ENCODE measurements around the gene UPP2. TPM values are rescaled to one million over a fixed set of nuclear protein-coding genes. Genes with fewer than 3 reads are reported as not detected.

UPP2 gene
- polyA plus RNA-seq, 1 donor from 2014 or later: 0.12 TPM

DNA sequence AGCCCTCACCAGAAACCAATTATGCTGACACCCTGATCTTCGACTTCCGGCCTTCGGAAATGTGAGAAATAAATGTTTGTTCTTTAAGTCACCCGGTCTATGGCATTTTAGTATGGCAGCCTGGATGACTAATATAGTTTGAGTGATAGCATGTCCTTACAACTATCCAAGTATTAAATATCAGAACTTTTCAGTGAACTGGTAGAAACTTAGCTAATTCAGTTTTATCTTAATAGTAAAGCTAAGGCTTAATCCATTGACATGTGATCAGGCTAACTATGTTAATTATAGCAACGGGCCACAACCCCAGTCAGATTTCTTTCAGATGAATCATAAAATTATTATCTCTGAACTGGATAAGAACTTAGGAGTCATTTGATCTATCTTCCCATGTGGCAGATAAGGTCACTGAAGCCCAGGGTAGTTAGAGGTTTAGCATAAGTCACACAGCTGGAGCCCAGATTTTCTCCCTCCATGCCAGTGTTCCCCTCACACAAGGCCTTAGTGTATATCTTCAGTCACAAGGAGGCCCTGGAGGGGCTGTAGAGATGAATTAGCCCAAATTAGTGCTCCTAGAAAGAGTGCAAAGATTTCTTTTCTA lies 40.7 kb upstream of the UPP2 start:
- Histone ChIP-seq H3K9ac (ENCODE audit: low read length) (no peak overlapping the region), H3K4me3 (ENCODE audit: low read length) (no peak overlapping the region), H3K4me2 (ENCODE audit: low read length) (no peak overlapping the region), H4K20me1 (ENCODE audit: insufficient read depth) (no peaks in the 10 kb centered on the region), H3K9me2 (ENCODE audit: insufficient read depth, low read length) (no peaks in the 10 kb centered on the region), H3K9me3 (ENCODE audit: low read length) (no peaks in the 10 kb centered on the region), H2AFZ (ENCODE audit: low read depth, low read length) (no peak overlapping the region), H3F3A (ENCODE audit: insufficient read depth, low read length, poor library complexity, severe bottlenecking) (no peaks in the 10 kb centered on the region), H3K27ac (ENCODE audit: low read length) (no peak overlapping the region), H3K36me3 (ENCODE audit: insufficient read depth, low read length) (no peaks in the 10 kb centered on the region), H3K27me3 (ENCODE audit: insufficient read depth, low read depth, low read length) (no peaks in the 10 kb centered on the region), H3K79me2 (replicated peaks; ENCODE audit: insufficient read depth, low read length) (no peaks in the 10 kb centered on the region)
- TF ChIP-seq MXI1 (conservative IDR thresholded peaks at IDR 0.05; ENCODE audit: poor library complexity, severe bottlenecking) (no peak), RAD21 (conservative IDR thresholded peaks at IDR 0.05) (no peak), POLR2AphosphoS5 (IDR thresholded peaks at IDR 0.05) (no peak), TAF1 (IDR thresholded peaks at IDR 0.05; ENCODE audit: low read depth) (no peak), SMC3 (conservative IDR thresholded peaks at IDR 0.05; ENCODE audit: poor library complexity) (no peak), EP300 (conservative IDR thresholded peaks at IDR 0.05; ENCODE audit: poor library complexity, severe bottlenecking) (no peak), EZH2 (IDR thresholded peaks at IDR 0.05; ENCODE audit: borderline replicate concordance, insufficient read depth, low read length, poor library complexity, severe bottlenecking) (no peak)
- TF ChIP-seq, protein P1, sequence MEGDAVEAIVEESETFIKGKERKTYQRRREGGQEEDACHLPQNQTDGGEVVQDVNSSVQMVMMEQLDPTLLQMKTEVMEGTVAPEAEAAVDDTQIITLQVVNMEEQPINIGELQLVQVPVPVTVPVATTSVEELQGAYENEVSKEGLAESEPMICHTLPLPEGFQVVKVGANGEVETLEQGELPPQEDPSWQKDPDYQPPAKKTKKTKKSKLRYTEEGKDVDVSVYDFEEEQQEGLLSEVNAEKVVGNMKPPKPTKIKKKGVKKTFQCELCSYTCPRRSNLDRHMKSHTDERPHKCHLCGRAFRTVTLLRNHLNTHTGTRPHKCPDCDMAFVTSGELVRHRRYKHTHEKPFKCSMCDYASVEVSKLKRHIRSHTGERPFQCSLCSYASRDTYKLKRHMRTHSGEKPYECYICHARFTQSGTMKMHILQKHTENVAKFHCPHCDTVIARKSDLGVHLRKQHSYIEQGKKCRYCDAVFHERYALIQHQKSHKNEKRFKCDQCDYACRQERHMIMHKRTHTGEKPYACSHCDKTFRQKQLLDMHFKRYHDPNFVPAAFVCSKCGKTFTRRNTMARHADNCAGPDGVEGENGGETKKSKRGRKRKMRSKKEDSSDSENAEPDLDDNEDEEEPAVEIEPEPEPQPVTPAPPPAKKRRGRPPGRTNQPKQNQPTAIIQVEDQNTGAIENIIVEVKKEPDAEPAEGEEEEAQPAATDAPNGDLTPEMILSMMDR (IDR thresholded peaks at IDR 0.05; ENCODE audit: poor library complexity, severe bottlenecking): no peak
- TF ChIP-seq, protein P2, sequence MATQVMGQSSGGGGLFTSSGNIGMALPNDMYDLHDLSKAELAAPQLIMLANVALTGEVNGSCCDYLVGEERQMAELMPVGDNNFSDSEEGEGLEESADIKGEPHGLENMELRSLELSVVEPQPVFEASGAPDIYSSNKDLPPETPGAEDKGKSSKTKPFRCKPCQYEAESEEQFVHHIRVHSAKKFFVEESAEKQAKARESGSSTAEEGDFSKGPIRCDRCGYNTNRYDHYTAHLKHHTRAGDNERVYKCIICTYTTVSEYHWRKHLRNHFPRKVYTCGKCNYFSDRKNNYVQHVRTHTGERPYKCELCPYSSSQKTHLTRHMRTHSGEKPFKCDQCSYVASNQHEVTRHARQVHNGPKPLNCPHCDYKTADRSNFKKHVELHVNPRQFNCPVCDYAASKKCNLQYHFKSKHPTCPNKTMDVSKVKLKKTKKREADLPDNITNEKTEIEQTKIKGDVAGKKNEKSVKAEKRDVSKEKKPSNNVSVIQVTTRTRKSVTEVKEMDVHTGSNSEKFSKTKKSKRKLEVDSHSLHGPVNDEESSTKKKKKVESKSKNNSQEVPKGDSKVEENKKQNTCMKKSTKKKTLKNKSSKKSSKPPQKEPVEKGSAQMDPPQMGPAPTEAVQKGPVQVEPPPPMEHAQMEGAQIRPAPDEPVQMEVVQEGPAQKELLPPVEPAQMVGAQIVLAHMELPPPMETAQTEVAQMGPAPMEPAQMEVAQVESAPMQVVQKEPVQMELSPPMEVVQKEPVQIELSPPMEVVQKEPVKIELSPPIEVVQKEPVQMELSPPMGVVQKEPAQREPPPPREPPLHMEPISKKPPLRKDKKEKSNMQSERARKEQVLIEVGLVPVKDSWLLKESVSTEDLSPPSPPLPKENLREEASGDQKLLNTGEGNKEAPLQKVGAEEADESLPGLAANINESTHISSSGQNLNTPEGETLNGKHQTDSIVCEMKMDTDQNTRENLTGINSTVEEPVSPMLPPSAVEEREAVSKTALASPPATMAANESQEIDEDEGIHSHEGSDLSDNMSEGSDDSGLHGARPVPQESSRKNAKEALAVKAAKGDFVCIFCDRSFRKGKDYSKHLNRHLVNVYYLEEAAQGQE (IDR thresholded peaks at IDR 0.05; ENCODE audit: borderline replicate concordance): no peak

DNA sequence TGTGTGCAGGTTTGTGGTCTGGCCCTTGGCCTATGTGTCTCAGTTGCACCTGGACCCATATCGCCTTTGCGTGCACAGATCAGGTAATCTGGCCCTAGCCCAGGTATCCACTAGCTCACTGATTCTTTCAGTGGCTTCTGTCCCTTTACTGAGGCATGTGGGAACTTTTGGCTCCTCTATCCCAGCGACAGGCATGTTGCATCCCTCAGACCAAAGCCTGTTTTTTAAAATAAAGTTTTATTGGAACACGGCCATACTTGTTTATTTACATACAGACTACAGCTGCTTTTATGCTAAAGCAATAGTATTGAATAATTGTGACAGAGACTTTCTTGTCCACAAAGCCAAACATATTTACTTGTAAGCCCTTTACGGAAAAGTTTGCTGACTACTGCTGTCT lies 39.9 kb upstream of the UPP2 start:
- Histone ChIP-seq H3F3A (ENCODE audit: insufficient read depth, low read length, poor library complexity, severe bottlenecking) (no peaks in the 10 kb centered on the region), H3K27me3 (ENCODE audit: insufficient read depth, low read depth, low read length) (no peaks in the 10 kb centered on the region), H3K27ac (ENCODE audit: low read length) (no peak overlapping the region), H3K4me2 (ENCODE audit: low read length) (no peak overlapping the region), H3K4me3 (ENCODE audit: low read length) (no peak overlapping the region), H3K79me2 (replicated peaks; ENCODE audit: insufficient read depth, low read length) (no peaks in the 10 kb centered on the region), H4K20me1 (ENCODE audit: insufficient read depth) (no peaks in the 10 kb centered on the region), H3K9me3 (ENCODE audit: low read length) (no peaks in the 10 kb centered on the region), H3K9me2 (ENCODE audit: insufficient read depth, low read length) (no peaks in the 10 kb centered on the region), H3K36me3 (ENCODE audit: insufficient read depth, low read length) (no peaks in the 10 kb centered on the region), H2AFZ (ENCODE audit: low read depth, low read length) (no peak overlapping the region), H3K9ac (ENCODE audit: low read length) (no peak overlapping the region)
- no peak for TF ChIP-seq EZH2 (IDR thresholded peaks at IDR 0.05; ENCODE audit: borderline replicate concordance, insufficient read depth, low read length, poor library complexity, severe bottlenecking)
- no peak for TF ChIP-seq MXI1 (conservative IDR thresholded peaks at IDR 0.05; ENCODE audit: poor library complexity, severe bottlenecking)
- TF ChIP-seq POLR2AphosphoS5 (IDR thresholded peaks at IDR 0.05): no peak
- no peak for TF ChIP-seq EP300 (conservative IDR thresholded peaks at IDR 0.05; ENCODE audit: poor library complexity, severe bottlenecking)
- TF ChIP-seq, protein P2 (IDR thresholded peaks at IDR 0.05; ENCODE audit: borderline replicate concordance): no peak
- no peak for TF ChIP-seq TAF1 (IDR thresholded peaks at IDR 0.05; ENCODE audit: low read depth)
- TF ChIP-seq, protein P1 (IDR thresholded peaks at IDR 0.05; ENCODE audit: poor library complexity, severe bottlenecking): no peak
- no peak for TF ChIP-seq SMC3 (conservative IDR thresholded peaks at IDR 0.05; ENCODE audit: poor library complexity)
- no peak for TF ChIP-seq RAD21 (conservative IDR thresholded peaks at IDR 0.05)
